SKM-1 treated with dmso at 0.1 percent for 144 hours (cell line): ENCODE measurements around the gene SLC1A5.
"Not testable (repeated sequence)": the region's sequence is repeated elsewhere in the genome, so short reads cannot be mapped to it uniquely, and the experiment has no call there.

ENCODE experiments used
- DNase-seq: peaks from one replicate; lab custom pipeline; 2025; ENCODE audit not compliant: unreplicated experiment; lab: John Stamatoyannopoulos, UW

SLC1A5 gene

DNA sequence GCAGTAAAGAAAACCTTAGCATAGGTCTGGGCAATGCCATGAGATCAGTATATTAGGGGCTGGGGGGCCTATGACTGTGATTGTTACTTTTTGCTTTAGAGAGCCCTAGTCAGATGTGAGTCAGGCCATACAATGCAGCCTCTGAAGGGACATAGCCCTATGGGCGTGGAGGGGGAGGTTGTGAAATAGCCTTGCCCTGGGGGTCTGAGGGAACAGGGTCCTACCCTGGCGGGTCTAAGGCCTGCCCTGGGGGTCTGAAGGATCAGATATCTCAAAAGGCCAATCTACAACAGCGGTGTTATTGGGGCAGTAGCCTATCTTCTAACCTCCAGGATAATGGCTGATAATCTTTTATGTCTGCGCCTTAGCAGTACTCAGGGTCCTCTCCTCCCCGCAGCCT lies 13.8 kb upstream of the SLC1A5 start:
- DNase-seq: no peak

DNA sequence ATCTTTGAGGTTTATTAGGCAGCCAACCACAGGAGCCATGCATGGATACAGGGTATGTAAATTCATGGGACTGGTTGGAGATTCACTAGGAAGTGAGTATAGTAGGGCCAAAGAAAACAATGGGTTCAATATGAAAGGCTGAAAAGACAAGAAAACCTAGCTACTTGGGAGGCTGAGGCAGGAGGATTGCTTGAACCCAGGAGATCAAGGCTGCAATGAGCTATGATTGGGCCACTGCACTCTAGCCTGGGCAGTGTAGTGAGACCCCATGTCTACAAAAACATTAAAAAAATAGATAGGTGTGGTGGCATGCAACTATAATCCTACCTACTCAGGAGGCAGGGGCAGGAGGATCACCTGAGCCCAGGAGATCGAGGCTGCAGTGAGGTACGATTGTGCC lies 10.3 kb upstream of the SLC1A5 start:
- DNase-seq: no peak

DNA sequence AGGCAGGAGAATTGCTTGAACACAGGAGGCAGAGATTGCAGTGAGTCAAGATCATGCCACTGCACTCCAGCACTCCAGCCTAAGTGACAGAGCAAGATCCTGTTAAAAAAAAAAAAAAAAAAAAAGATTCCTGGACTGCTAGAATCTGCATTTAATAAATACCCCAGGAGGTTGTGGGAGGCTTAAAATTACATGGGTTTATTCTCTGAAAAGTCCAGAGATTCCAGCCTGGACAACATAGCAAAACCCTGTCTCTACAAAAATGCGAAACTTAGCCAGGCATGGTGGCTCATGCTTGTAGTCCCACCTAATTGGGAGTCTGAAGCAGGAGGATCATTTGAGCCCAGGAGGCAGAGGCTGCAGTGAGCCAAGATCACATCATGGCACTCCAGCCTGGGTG lies 9.5 kb upstream of the SLC1A5 start:
- DNase-seq: no peak

DNA sequence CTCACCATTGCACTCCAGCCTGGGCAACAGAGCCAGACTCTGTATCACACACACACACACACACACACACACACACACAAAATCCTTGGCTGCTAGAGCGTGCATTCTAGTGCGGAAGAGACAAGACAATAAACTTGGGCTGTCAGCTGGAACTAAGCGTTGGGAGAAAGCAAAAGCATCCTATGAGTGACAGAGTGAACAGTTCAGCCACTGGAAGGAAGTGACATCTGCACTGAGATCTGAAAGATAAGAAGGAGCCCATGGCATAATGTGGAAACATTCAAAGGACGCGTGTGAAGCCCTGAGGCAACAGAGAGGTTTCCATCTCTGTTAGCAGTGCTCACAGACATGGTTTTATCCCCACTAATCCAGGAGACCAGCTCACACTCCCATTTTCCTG lies 3.5 kb upstream of the SLC1A5 start:
- DNase-seq: peak; percentile 42

DNA sequence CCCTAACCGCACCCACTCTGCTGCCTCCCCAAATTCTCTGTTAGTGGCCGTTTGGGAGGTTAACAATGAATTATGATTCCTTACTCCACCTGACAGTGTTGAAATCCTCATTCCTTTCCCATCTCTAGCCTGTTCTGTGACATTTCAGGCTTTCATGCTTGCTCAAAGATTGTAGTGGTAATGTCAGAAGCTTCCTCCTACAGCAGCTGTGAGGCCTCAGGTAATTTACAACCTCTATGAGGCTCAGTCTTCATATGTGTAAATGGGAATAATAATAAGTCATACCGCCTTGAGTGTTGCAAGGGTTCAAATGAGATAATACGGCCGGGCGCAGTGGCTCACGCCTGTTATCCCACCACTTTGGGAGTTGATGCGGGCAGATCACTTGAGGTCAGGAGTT lies 977 bp upstream of the SLC1A5 start:
- DNase-seq: no peak

DNA sequence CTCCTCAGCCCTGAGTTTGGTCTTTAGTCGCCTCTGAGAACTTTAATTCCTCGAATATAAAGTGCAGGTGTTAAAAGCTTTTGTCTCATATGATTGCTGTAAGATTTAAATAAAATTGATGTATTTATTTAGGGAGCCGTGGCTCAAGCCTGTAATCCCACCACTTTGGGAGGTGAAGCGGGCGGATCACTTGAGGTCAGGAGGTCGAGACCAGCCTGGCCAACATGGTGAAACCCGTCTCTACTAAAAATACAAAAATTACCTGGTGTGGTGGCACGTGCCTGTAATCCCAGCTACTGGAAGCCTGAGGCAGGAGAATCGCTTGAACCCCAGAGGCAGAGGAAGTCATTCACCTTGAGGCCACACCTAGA lies 559 bp upstream of the SLC1A5 start:
- DNase-seq: no peak

DNA sequence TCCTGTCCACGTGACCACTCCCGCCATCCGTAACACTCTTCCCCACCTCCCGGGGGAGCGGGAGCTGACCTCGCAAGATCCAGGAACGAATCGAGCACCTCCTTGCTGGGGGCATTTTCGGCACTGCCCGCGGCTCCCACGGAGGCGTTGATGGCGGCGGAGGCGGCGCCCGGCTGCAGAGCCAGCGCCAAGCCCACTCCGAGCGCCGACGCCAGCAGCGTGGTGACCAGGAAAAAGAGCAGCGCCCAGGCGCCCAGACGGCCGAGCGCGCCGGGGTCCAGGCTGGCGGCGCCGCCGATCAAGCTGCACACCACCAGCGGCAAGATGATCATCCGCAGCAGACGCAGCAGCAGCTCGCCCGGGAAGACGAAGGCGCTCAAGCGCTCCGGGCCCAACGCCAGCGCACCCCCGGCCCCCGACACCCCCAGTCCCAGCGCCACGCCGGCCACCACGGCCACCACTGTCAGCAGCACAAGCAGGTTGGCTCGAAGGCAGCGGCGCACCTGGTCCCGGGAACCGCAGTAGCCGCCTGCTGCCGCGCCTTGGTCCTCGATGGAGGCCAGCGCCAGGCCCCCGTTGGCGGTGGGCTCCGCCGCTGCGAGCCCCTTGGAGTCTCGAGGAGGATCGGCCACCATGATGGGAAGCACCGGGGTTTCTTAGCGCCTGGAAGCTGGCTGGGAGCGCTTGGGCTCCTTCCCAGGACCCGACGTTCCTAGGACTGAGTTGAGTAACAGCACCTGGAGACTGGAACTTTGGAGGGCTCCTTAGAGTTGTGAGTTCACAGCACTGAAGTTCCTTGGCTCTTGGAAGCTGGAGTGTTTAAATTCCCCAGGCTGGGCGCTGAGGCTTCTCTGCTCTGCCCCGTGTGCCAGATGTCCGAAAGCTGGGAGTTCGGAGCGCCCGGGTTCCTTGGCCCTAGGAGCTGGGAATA lies 798 bp downstream of the SLC1A5 start:
- DNase-seq: no peak

DNA sequence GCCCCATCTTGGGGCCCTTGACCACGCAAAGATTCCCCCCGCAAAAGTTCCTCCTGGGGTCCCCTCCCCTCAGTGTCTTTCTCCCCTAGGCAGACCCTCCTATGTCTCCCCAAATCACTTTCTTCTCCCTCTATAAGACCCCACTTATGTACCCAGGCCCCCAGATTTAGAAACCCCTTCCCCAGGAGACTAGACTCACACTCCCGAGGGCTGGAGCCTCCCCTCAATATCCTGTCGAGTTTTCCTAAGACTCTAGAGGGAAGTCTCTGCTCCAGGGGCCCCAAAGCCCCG lies 1.4 kb downstream of the SLC1A5 start:
- no peak for DNase-seq

DNA sequence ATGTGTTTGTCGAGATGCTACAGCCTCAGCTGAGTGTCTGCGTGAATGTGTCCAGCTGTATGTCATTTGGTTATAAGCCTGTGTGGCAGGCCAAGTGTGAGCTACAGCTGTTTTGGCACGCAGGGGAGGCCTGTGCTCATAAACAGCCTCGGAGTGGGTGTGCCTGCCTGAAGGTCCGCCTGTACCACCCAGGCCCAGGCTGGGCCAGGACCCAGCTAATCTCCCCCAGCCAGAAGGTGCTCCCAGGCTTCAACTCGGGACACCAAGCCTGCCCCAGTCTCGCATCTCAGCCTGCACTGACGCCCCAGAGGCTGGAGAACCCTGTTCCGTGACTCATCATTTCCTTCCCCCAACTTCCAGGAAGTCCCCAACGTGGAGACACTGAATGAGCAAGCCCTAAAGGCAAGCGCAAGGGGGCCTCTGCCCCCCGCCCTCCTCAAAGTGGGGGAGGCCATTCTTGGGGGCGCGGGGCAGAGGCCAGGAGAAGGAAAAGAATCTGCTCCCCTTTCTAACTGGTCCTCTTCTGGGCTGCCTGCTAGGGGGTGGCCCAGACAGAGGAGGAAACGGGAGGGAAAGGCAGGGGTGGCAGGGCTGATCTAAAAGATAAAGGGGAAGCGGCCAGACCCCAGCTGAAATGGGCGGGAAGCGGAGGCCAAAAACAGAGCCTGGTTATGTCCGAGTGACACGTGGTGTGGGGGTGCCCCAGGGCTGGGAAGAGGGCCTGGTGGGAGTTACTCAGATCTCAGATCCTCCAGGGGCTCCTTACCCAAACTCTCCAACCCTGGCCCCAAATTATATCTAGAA lies 2.0 kb downstream of the SLC1A5 start:
- DNase-seq: peak; percentile 70

DNA sequence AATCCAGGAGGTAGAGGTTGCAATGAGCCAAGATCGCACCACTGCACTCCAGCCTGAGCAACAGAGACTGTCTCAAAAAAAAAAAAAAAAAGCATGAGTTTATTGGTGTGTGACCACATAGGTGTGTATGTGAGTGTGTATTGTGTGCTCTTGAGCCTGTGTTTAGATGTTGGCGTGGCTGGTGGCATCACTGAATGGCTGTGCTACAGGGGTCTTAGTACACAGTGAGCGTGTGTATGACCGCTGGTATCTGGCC lies 2.5 kb downstream of the SLC1A5 start:
- DNase-seq: no peak

DNA sequence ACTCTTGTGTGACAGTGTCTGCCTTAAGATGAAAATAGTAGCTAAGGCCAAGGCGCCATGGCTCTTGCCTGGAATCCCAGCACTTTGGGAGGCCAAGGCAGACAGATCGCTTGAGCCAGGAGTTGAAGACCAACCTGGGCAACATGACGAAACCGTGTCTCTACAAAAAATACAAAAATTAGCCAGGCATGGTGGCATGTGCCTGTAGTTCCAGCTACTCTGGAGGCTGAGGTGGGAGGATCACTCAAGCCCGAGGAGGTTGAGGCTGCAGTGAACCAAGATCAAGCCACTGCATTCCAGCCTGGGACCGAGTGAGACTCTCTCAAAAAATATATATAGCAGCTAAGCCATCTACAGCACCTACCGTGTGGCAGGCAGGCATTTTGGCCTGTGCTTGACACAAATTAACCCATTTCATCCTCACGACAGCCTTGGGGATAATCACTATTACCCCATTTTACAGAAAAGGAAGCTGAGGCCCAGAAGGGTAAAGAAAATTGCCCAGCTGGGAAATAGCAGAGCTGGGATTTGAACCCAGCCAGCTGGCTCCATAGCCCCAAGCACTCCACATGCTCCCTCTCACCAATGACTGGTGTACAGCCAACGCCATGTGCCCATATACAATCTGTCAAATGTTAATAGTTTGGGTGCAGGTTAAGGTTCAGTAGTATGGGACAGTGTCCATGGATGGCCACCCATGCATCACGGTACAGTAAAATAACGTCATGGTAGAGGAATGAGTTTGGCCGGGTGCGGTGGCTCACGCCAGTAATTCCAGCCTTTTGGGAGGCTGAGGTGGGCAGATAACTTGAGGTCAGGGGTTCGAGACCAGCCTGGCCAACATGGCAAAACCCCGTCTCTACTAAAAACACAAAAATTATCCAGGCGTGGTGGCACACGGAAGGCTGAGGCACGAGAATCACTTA lies 3.1 kb downstream of the SLC1A5 start:
- DNase-seq: no peak

DNA sequence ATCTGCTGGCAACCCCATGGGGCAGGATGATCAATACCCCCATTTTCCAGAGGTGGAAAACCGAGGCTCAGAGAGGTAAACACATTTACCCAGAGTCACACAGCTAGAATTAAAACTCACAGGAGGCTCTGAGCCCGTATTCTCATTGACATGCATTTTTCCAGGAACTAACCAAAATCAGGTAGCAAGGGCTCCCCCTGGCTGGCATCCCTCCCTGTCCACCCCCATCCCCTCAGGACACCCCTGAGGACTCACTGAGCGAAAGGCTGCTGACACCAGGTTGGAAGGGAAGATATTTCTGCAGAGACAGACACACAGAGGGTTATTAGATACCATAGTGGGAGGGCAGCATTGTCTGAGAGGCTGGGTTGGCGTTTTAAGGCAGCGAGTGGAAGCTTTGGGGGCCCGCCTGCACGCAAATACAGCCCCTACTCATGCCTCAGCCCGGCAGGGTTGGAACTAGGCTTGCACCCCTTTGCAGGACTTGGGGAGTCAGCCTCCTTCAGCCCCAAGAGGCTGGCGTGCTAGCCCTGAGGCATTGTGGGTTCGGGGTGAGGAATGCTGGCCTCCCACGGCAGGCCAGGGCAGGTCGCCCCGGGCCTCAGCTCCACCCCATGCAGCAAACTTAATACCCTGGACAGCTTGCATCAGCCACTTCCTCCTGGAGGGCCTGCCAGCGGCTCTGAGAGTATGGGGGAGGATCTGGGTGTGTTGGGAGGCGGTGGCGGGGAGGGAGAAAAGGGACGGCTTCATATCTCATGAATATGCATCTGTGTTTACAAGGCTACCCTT lies 3.9 kb downstream of the SLC1A5 start:
- peak; percentile 79 for DNase-seq

DNA sequence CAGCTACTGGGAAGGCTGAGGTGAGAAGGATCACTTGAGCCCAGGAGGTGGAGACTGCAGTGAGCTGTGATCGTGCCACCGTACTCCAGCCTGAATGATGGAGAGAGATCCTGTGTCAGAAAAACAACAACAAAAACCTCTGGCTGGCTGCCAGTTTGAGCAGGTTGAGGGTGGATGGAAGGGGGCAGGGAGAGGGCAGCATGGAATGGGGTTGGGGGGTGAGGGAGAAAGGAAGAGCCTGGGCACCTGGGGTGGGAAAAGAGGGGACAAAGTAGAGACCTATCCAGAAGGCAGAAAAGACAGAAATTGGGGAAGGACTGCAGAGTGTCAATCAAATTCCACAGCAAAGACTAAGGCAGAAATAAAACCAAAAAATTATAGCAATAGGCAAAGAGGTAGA lies 4.7 kb downstream of the SLC1A5 start:
- no peak for DNase-seq

DNA sequence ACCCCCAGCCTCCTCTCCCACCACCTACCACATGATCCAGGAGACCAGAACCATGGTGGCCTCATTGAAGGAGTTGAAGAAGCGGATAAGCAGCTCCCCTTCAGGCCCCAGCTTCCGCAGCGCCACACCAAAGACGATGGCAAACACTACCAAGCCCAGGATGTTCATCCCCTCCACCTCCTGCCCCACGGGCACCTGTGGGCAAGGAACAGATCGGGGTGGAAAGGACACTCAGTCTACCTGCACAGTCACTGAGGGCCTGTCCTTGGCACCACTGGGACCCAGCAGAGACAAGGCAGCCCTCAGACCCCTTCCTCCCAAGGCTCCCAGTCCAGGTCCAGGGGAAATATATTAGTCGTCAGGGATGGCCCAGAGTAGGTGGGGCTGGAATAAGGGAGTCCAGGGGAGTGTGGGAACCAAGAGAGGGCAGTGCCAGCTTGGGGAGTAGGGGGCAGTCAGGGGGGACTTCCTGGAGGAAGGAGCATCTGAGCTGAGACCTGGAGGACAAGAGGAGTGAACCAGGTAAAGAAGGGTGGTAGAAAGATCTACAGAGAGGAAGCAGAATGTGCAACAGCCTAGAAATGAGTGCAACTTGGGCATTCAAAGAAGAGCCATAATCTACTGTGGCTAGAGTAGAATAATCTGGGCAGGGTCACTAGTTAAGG lies 5.9 kb downstream of the SLC1A5 start:
- no peak for DNase-seq

DNA sequence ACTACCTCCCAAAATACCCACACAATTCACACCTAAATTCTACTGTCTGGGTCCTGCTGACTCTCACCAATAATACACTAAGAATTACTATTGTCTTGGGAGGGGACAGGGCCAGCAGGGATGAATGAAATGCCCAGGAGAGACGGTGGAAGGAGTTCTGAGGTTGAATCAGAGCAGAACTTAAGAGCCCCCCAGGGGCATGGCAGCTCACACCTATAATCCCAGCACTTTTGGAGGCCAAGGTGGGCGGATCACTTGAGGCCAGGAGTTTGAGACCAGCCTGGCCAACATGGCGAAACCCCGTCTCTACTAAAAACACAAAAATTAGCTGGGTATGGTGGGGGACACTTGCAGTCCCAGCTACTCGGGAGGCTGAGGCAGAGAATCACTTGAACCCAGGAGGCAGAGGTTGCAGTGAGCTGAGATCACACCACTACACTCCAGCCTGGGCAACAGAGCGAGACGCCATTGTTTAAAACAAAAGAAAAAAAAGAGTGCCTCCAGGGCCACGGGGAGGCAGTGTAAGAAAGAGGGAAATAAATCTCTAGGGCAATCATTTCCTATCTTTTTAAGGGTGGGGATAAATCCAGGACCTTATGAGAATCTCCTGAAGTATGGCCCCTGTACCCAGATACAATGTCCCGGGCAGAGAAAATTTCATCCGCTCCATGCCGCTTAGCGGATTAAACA lies 10.3 kb downstream of the SLC1A5 start:
- not testable (repeated sequence) for DNase-seq

DNA sequence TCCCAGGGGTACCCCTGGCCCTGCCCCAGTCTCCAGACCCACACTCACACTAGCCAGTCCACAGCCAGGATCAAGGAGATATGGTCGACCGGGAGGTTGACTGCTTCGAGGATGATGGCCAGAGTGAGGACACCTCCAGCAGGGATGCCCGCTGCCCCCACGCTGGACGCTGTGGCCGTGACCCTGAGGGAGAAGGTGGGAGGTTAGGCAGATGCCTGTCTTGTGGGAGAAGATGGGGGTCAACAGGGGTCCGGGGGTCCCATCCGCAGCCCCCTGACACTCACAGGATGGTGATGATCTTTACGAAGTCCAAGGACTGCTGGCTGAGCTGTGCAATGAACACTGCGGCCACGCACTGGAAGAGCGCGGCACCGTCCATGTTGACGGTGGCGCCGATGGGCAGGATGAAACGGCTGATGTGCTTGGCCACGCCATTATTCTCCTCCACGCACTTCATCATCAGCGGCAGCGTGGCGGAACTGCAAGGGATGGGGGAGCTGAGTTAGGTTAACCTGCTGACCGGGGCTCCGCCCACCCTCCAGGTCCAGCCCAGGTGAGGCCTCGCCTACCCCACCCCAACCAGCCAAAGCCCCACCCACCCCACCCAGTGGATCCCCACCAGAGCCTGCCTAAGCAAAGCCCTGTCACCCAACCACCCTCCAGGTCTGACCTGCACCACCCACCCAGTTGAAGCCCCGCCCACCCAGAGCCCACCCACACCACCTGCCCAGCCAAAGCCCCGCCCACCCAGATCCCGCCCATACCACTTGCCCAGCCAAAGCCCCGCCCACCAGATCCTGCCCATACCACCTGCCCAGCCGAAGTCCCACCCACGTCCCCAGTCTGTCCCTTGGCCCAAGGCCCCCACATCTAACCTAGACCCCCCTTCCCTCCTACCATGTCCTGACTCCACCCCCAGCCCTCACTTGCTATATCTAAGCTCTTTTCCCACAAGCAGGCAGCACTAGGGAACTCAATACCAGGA lies 11.2 kb downstream of the SLC1A5 start:
- no peak for DNase-seq

DNA sequence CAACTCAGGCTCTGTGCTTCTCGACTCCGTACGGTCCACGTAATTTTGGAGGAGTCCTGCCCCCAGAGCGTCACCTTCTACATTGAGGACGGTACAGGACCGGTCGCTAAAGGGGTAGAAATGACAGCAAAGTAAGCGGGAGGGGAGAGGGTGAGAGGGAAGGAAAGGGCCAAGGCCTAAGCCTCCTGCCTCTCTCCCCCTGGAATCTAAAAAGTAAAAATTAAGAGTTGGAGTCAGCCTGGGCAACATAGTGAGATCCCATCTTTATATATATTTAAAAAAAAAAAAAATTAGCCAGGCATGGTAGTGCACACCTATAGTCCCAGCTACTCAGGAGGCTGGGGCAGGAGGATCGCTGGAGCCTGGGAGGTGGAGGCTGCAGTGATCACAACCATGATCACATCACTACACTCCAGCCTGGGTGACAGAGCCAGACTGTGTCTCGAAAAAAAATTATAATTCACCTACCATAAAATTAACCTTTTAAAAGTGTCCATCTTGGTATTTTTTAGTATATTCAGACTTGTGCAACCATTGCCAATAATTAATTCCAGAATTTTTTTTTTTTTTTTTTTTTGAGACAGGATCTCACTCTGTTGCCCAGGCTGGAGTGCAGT lies 12.6 kb downstream of the SLC1A5 start:
- DNase-seq: no peak

DNA sequence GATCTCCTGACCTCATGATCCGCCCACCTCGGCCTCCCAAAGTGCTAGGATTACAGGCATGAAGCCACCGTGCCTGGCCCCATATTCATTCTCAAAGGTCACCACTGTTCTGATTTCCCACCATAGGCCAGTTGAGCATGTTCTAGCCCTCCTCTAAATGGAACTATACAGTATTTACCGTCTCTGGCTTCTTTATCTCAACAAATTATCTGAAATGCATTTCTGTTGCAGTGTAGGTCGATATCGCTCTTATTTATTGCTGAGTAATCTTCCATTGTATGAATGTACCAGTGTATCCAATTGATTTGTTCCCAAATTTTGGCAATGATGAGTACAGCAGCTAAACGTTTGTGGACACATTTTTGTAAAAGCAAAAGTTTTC lies 15.4 kb downstream of the SLC1A5 start:
- no peak for DNase-seq
